ENCODE measurements around the gene LIN54.

DNA sequence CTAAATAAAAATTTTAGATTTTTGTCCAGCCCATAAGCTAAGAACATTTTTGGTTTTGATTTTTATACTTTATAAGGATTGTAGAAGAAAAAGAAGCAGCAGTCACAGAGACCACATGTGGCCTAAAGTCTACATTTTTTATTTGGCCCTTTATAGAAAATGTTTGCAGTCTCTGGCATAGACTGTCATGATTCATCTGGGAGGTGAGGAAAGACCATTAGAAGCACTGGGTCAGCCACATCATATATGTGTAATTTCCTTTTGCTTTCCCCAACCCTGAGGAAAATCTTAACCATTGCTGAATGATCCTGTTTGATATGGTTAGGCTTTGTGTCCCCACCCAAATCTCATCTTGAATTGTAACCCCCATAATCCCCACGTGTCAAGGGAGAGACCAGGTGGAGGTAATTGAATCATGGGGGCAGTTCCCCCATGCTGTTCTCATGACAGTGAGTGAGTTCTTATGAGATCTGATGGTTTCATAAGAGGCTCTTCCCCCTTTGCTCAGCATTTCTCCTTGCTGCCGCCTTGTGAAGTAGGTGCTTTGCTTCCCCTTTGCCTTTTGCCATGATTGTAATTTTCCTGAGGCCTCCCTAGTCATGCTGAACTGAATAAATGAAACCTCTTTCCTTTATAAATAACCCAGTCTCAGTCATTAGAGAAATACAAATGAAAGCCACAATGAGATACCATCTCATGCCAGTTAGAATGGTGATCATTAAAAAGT lies 12.3 kb upstream of the LIN54 start:
- TF ChIP-seq, protein P1, sequence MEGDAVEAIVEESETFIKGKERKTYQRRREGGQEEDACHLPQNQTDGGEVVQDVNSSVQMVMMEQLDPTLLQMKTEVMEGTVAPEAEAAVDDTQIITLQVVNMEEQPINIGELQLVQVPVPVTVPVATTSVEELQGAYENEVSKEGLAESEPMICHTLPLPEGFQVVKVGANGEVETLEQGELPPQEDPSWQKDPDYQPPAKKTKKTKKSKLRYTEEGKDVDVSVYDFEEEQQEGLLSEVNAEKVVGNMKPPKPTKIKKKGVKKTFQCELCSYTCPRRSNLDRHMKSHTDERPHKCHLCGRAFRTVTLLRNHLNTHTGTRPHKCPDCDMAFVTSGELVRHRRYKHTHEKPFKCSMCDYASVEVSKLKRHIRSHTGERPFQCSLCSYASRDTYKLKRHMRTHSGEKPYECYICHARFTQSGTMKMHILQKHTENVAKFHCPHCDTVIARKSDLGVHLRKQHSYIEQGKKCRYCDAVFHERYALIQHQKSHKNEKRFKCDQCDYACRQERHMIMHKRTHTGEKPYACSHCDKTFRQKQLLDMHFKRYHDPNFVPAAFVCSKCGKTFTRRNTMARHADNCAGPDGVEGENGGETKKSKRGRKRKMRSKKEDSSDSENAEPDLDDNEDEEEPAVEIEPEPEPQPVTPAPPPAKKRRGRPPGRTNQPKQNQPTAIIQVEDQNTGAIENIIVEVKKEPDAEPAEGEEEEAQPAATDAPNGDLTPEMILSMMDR (conservative IDR thresholded peaks at IDR 0.05), result no peak
- no peak for TF ChIP-seq ZFX (IDR thresholded peaks at IDR 0.05)

Data from C4-2B (cell line).